Ishikawa (cell line): Measurements from ENCODE around the gene CD248.

ENCODE experiments used
- CEBPB ChIP-seq: IDR thresholded peaks from 2 replicates; pipeline ENCODE4 v1.6.1; 2012
- CREB1 ChIP-seq: IDR thresholded peaks from 2 replicates; pipeline ENCODE4 v1.6.1; 2012; ENCODE audit warnings: low read depth
- EGR1 ChIP-seq: IDR thresholded peaks from 2 replicates; pipeline ENCODE4 v1.6.1; 2012
- EP300 ChIP-seq: IDR thresholded peaks from 2 replicates; pipeline ENCODE4 v1.6.1; 2012; ENCODE audit warnings: borderline replicate concordance
- FOXM1 ChIP-seq: IDR thresholded peaks from 2 replicates; pipeline ENCODE4 v1.6.1; 2012; ENCODE audit warnings: low read depth, borderline replicate concordance
- MAX ChIP-seq: IDR thresholded peaks from 2 replicates; pipeline ENCODE4 v1.6.1; 2012
- NFIC ChIP-seq: IDR thresholded peaks from 2 replicates; pipeline ENCODE4 v1.6.1; 2012
- RAD21 ChIP-seq: IDR thresholded peaks from 2 replicates; pipeline ENCODE4 v1.6.1; 2012; ENCODE audit warnings: low read depth
- REST ChIP-seq: IDR thresholded peaks from 2 replicates; pipeline ENCODE4 v1.6.1; 2012; ENCODE audit warnings: low read depth, mild to moderate bottlenecking
- TAF1 ChIP-seq: IDR thresholded peaks from 2 replicates; pipeline ENCODE4 v1.6.1; 2012; ENCODE audit warnings: low read depth, mild to moderate bottlenecking
- TCF12 ChIP-seq: IDR thresholded peaks from 2 replicates; pipeline ENCODE4 v1.6.1; 2012; ENCODE audit warnings: low read depth
- TEAD4 ChIP-seq: IDR thresholded peaks from 2 replicates; pipeline ENCODE4 v1.6.1; 2012
- USF1 ChIP-seq: IDR thresholded peaks from 2 replicates; pipeline ENCODE4 v1.6.1; 2012
- YY1 ChIP-seq: IDR thresholded peaks from 2 replicates; pipeline ENCODE4 v1.6.1; 2012; ENCODE audit warnings: low read depth
- ZBTB7A ChIP-seq: IDR thresholded peaks from 2 replicates; pipeline ENCODE4 v1.6.1; 2012; ENCODE audit warnings: low read depth

Gene CD248

GRCh38 chr11:66272596-66272995, 44.2 kb downstream of the CD248 start:
- TF ChIP-seq NFIC, result no peak
- no peak for TF ChIP-seq YY1
- TF ChIP-seq EP300, result no peak

GRCh38 chr11:66271816-66272215, 45.0 kb downstream of the CD248 start:
- TF ChIP-seq MAX, result no peak
- TF ChIP-seq EP300, result no peak
- TF ChIP-seq NFIC, result no peak
- no peak for TF ChIP-seq USF1
- no peak for TF ChIP-seq YY1
- TF ChIP-seq ZBTB7A, result no peak
- TF ChIP-seq CREB1, result no peak
- TF ChIP-seq TEAD4, result no peak
- TF ChIP-seq REST, result no peak
- no peak for TF ChIP-seq EGR1
- TF ChIP-seq TAF1, result no peak
- TF ChIP-seq RAD21, result no peak
- no peak for TF ChIP-seq TCF12
- no peak for TF ChIP-seq CEBPB
- TF ChIP-seq FOXM1, result no peak

GRCh38 chr11:66268952-66269905, 47.6 kb downstream of the CD248 start:
- TF ChIP-seq USF1, result no peak
- no peak for TF ChIP-seq EGR1
- TF ChIP-seq RAD21, result no peak
- TF ChIP-seq FOXM1, result no peak
- TF ChIP-seq ZBTB7A, result no peak
- TF ChIP-seq MAX, result no peak
- TF ChIP-seq YY1, result no peak
- no peak for TF ChIP-seq EP300
- TF ChIP-seq NFIC, result no peak
- no peak for TF ChIP-seq CREB1
- no peak for TF ChIP-seq TEAD4

GRCh38 chr11:66268244-66268951, 48.4 kb downstream of the CD248 start, which contains the start of gene RAB1B:
RAB1B (plus strand) TSS chr11:66268639; CDS start chr11:66268680, 41 bp downstream.
- TF ChIP-seq NFIC (peak; percentile 5; the same call in 1 of the 2 replicates), YY1 (peak; percentile 87), CEBPB (no peak), EGR1 (peak; percentile 58; the same call in 1 of the 2 replicates), MAX (peak; percentile 63; the same call in 1 of the 2 replicates), TCF12 (0 out of 2 replicates have a peak, but pooled peaks have one; percentile 21), RAD21 (no peak), CREB1 (no peak), TAF1 (0 out of 2 replicates have a peak, but pooled peaks have one; percentile 42), ZBTB7A (peak; percentile 61; the same call in 1 of the 2 replicates), USF1 (no peak), FOXM1 (no peak), EP300 (0 out of 2 replicates have a peak, but pooled peaks have one; percentile 19)

GRCh38 chr11:66267379-66268243, 49.2 kb downstream of the CD248 start:
- no peak for TF ChIP-seq USF1
- TF ChIP-seq REST, result no peak
- no peak for TF ChIP-seq CREB1
- peak; percentile 34; the same call in 1 of the 2 replicates for TF ChIP-seq TAF1
- TF ChIP-seq EP300, result 0 out of 2 replicates have a peak, but pooled peaks have one; percentile 13
- peak; percentile 7 for TF ChIP-seq TCF12
- TF ChIP-seq FOXM1, result 0 out of 2 replicates have a peak, but pooled peaks have one; percentile 23
- no peak for TF ChIP-seq EGR1
- TF ChIP-seq CEBPB, result no peak
- TF ChIP-seq ZBTB7A, result peak; percentile 82
- no peak for TF ChIP-seq YY1
- TF ChIP-seq MAX, result no peak
- TF ChIP-seq NFIC, result 0 out of 2 replicates have a peak, but pooled peaks have one; percentile 22
- TF ChIP-seq RAD21, result no peak
